Transverse colon (tissue), 4 donors: ENCODE data around the gene NANOS1. TPM values are rescaled to one million over a fixed set of nuclear protein-coding genes. Genes with fewer than 3 reads are reported as not detected.
A peak's percentile ranks its signal among the peaks of the same experiment; 100 is the strongest.

Experiments used
- DNase-seq: peaks from one replicate; pipeline ENCODE4 v3.0.0-alpha.2; 2019
- H3K27ac ChIP-seq, 4 donors: fragments of 200-600 bp; sonication (generic); 2 replicates each; pipeline ENCODE4 v1.5.1; 2016 to 2018; ENCODE audit warnings: inconsistent platforms in 4 of 4
- H3K27me3 ChIP-seq: fragments of 200-600 bp; sonication (generic); 2 replicates; pipeline ENCODE4 v1.5.1; 2017; ENCODE audit warnings: inconsistent platforms
- H3K36me3 ChIP-seq, 4 donors: fragments of 200-600 bp; sonication (generic); 2 replicates each; pipeline ENCODE4 v1.5.1; 2017 to 2019; ENCODE audit warnings: inconsistent platforms in 4 of 4
- H3K4me1 ChIP-seq, 4 donors: fragments of 200-600 bp; sonication (generic); 2 replicates each; pipeline ENCODE4 v1.5.1; 2017 to 2020; ENCODE audit warnings: inconsistent platforms in 4 of 4
- H3K4me3 ChIP-seq, 4 donors: fragments of 200-600 bp; sonication (generic); 1 replicate in 1 of 4; 2 replicates in 3 of 4; pipeline versions ENCODE4 v1.5.1 to v1.6.1; 2017 to 2019; ENCODE audit warnings: inconsistent platforms in 4 of 4
- H3K9me3 ChIP-seq, 2 donors: fragments of 200-600 bp; sonication (generic); 2 replicates each; pipeline ENCODE4 v1.5.1; 2017 to 2019; ENCODE audit warnings: inconsistent platforms in 2 of 2
- CTCF ChIP-seq, 5 experiments: fragments of 200-600 bp in 3 of 5; fragments of 450-650 bp in 2 of 5; sonication (generic) in 3 of 5; IDR thresholded peaks; 1 replicate in 2 of 5; 2 replicates in 3 of 5; pipeline ENCODE4 v1.5.1; 2016 to 2017; ENCODE audit warnings: antibody characterized with exemption in 5 of 5, inconsistent platforms in 3 of 5, mild to moderate bottlenecking in 2 of 5, moderate library complexity in 1 of 5
- EP300 ChIP-seq: sonication (generic); formaldehyde crosslinking; IDR thresholded peaks from one replicate; pipeline ENCODE4 v1.6.1; 2017; ENCODE audit warnings: antibody characterized with exemption, low read depth
- POLR2A ChIP-seq: fragments of 450-650 bp; IDR thresholded peaks from one replicate; pipeline ENCODE4 v1.6.1; 2016; ENCODE audit warnings: antibody characterized with exemption, mild to moderate bottlenecking, moderate library complexity
- POLR2AphosphoS5 ChIP-seq, 3 donors: sonication (generic); formaldehyde crosslinking; IDR thresholded peaks; one replicate each; pipeline ENCODE4 v1.6.1; 2016; ENCODE audit warnings: antibody characterized with exemption in 3 of 3
- WGBS, 2 donors: methylation state at CpG; one replicate each; pipeline ENCODE4 v1.1.5; 2018; ENCODE audit warnings: low coverage in 1 of 2; 5-methylcytosine and 5-hydroxymethylcytosine counted together
- in situ Hi-C, 4 donors: fragments of 200-750 bp; cut with MboI; loops; one replicate each; pipeline versions ENCODE4 v1.15.0 to v1.15.1; 2017; ENCODE audit warnings: low sequenced_read_pairs in 3 of 4, low pct_ligation_motif_present in 1 of 4, low pct_unique_long_range_greater_than_20kb in 1 of 4
- intact Hi-C: fragments of 100-400 bp; cut with DNase I; formaldehyde crosslinking; loops from one replicate; pipeline ENCODE4 v1.15.1; 2023; ENCODE audit warnings: low total_unique reads
- total RNA-seq, 4 donors: library from RNA; depleted of rRNA; stranded (reverse); fragments of >200 nt; gene quantifications; one replicate each; pipeline ENCODE4 v1.1.0, GENCODE V29; 2016

NANOS1 gene
- total RNA-seq, 4 donors from 2014 or later, result 0.20 to 7.1 (median 1.9) TPM

GRCh38 chr10:119049361-119049760 lies 19.8 kb downstream of the NANOS1 start:
- H3K36me3 ChIP-seq, result peaks cover 0 to 90% (median 45%) of the 10 kb centered on the region in 4 donors
- no peaks in the 10 kb centered on the region for H3K27me3 ChIP-seq
- 70 to 92% methylated on average over 2 to 5 of the region's 5 CpGs for WGBS, 2 donors
- TF ChIP-seq POLR2A (no peak), CTCF (IDR thresholded peaks at IDR 0.05) (no peak), POLR2AphosphoS5 (IDR thresholded peaks at IDR 0.05) (no peak), EP300 (no peak)
- no peaks in the 10 kb centered on the region for H3K4me1 ChIP-seq
- no peak overlapping the region for H3K4me3 ChIP-seq
- DNase-seq, result no peak
- H3K27ac ChIP-seq, result no peak overlapping the region
- H3K9me3 ChIP-seq, result no peaks in the 10 kb centered on the region
- intact Hi-C loops (no loop called here), in situ Hi-C loops (loop anchor here in 1 of 4 donors (25.0 kb wide), 1 partner anchor 88 kb away; no protein-coding TSS in a partner anchor)

GRCh38 chr10:119049777-119050176 lies 20.3 kb downstream of the NANOS1 start:
- intact Hi-C loops, result no loop called here
- no peak for DNase-seq
- in situ Hi-C loops, result loop anchor here in 1 of 4 donors (25.0 kb wide), 1 partner anchor 88 kb away; no protein-coding TSS in a partner anchor
- no peaks in the 10 kb centered on the region for H3K9me3 ChIP-seq
- H3K4me1 ChIP-seq, result peaks cover 0 to 2% (median under 1%) of the 10 kb centered on the region in 4 donors
- H3K36me3 ChIP-seq, result peaks cover 0 to 92% (median 45%) of the 10 kb centered on the region in 4 donors
- no peak overlapping the region for H3K27ac ChIP-seq
- no peak overlapping the region for H3K4me3 ChIP-seq
- no peaks in the 10 kb centered on the region for H3K27me3 ChIP-seq
- TF ChIP-seq CTCF (IDR thresholded peaks at IDR 0.05) (no peak), POLR2A (no peak), POLR2AphosphoS5 (IDR thresholded peaks at IDR 0.05) (no peak), EP300 (no peak)
- WGBS, 2 donors, result 87 to 96% methylated on average over 14 of the region's 14 CpGs

- TF ChIP-seq CTCF (IDR thresholded peaks at IDR 0.05), result no peak
- no peak for TF ChIP-seq POLR2AphosphoS5 (IDR thresholded peaks at IDR 0.05)
- no peak for TF ChIP-seq EP300
- TF ChIP-seq POLR2A, result no peak
- Histone ChIP-seq H3K27me3 (no peaks in the 10 kb centered on the region), H3K9me3 (no peaks in the 10 kb centered on the region), H3K4me1 (peaks cover 0 to 20% (median 10%) of the 10 kb centered on the region in 4 donors), H3K27ac (no peak overlapping the region), H3K36me3 (peaks cover 0 to 92% (median 45%) of the 10 kb centered on the region in 4 donors), H3K4me3 (no peak overlapping the region)
- no peak for DNase-seq
- in situ Hi-C loops, result no loop called here
- WGBS, 2 donors, result 90 to 92% methylated on average over 3 of the region's 3 CpGs
- intact Hi-C loops, result no loop called here
Measured at GRCh38 chr10:119051775-119052174, 22.3 kb downstream of the NANOS1 start.

- H3K9me3 ChIP-seq, result no peaks in the 10 kb centered on the region
- intact Hi-C loops (no loop called here), in situ Hi-C loops (no loop called here)
- H3K27me3 ChIP-seq, result no peaks in the 10 kb centered on the region
- H3K36me3 ChIP-seq, result peaks cover 0 to 92% (median 46%) of the 10 kb centered on the region in 4 donors
- TF ChIP-seq POLR2A (no peak), CTCF (IDR thresholded peaks at IDR 0.05) (no peak), POLR2AphosphoS5 (IDR thresholded peaks at IDR 0.05) (no peak), EP300 (no peak)
- peak overlapping the region; percentile 26 to 67 (median 60) for H3K27ac ChIP-seq
- peak; percentile 45 for DNase-seq
- no peak overlapping the region for H3K4me3 ChIP-seq
- WGBS, 2 donors, result 62 to 63% methylated on average over 1 of the region's 1 CpG
- H3K4me1 ChIP-seq, result peaks cover 0 to 20% (median 10%) of the 10 kb centered on the region in 4 donors
Measured at GRCh38 chr10:119055472-119055871, 26.0 kb downstream of the NANOS1 start.
